WI38 (cell line): ENCODE measurements around the gene KMT2E.
"Not testable (repeated sequence)": the region's sequence is repeated elsewhere in the genome, so short reads cannot be mapped to it uniquely, and the experiment has no call there.

ENCODE experiments used
- H3K4me3 ChIP-seq: 2 replicates; pipeline ENCODE4 v1.5.1; 2011; ENCODE audit warnings: low read depth, mild to moderate bottlenecking, control low read depth, low read length
- CTCF ChIP-seq: IDR thresholded peaks from 2 replicates; pipeline ENCODE4 v1.5.1; 2012; ENCODE audit warnings: low read depth, mild to moderate bottlenecking, control low read depth, low read length

The KMT2E gene

GRCh38 chr7:105036217-105037168 lies 22.5 kb downstream of the KMT2E start:
- H3K4me3 ChIP-seq: no peak overlapping the region
- no peak for TF ChIP-seq CTCF

- no peak overlapping the region for H3K4me3 ChIP-seq
- no peak for TF ChIP-seq CTCF
Observed at GRCh38 chr7:105037319-105037718, 23.3 kb downstream of the KMT2E start.

- no peak for TF ChIP-seq CTCF
Observed at GRCh38 chr7:105044449-105045070, 30.6 kb downstream of the KMT2E start.

GRCh38 chr7:105046414-105046813 lies 32.4 kb downstream of the KMT2E start:
- no peak for TF ChIP-seq CTCF
- H3K4me3 ChIP-seq: no peak overlapping the region

More at GRCh38 chr7:105044449-105045070, 30.6 kb downstream of the KMT2E start:
- no peak overlapping the region for H3K4me3 ChIP-seq

- TF ChIP-seq CTCF: no peak
- H3K4me3 ChIP-seq: no peak overlapping the region
Observed at GRCh38 chr7:105047932-105048331, 33.9 kb downstream of the KMT2E start.

- no peak overlapping the region for H3K4me3 ChIP-seq
- TF ChIP-seq CTCF: no peak
Observed at GRCh38 chr7:105050493-105050892, 36.5 kb downstream of the KMT2E start.

- H3K4me3 ChIP-seq: not testable (repeated sequence)
Observed at GRCh38 chr7:105050899-105051298, 36.9 kb downstream of the KMT2E start.
